Measurements from ENCODE around the gene POLR1A. TPM values are rescaled to one million over a fixed set of nuclear protein-coding genes. Genes with fewer than 3 reads are reported as not detected.

Gene POLR1A
- total and polyA plus RNA-seq, 2 donors (not counting 3 experiments of a cell fraction or from before 2014, with no cell fraction given): 7.6 to 40.7 TPM

GRCh38 chr2:86048383-86048701, 57.3 kb downstream of the POLR1A start:
- H3K9me1 ChIP-seq (replicated peaks; ENCODE audit: control insufficient read depth, extremely low read depth, insufficient read depth, low read length): no peaks in the 10 kb centered on the region
- peaks cover 16 to 28% of the 10 kb centered on the region in 2 experiments for H3K36me3 ChIP-seq (ENCODE audit: control insufficient read depth in 2 of 2, extremely low read depth in 1 of 2, insufficient read depth in 2 of 2, low read length in 2 of 2)
- no peak overlapping the region for H3K4me3 ChIP-seq (replicated peaks in 1 of 3; ENCODE audit: insufficient read depth in 1 of 3, low read depth in 1 of 3, low read length in 3 of 3)
- dilution Hi-C loops (cut with MboI; ENCODE audit: extremely low pct_ligation_motif_present, low sequenced_read_pairs) (no loop called here), intact Hi-C loops (cut with micrococcal nuclease) (no loop called here)
- H2AFZ ChIP-seq (ENCODE audit: low read depth, low read length): no peak overlapping the region
- H3K27ac ChIP-seq (ENCODE audit: insufficient read depth, low read depth, low read length): no peak overlapping the region
- BruUV-seq (replicated peaks): no TSS peak
- peaks cover 9% of the 10 kb centered on the region for H3K4me1 ChIP-seq (ENCODE audit: control insufficient read depth, extremely low read depth, insufficient read depth, low read length)
- TF ChIP-seq GATA2 (IDR thresholded peaks at IDR 0.05; ENCODE audit: insufficient read depth, insufficient read length, low read depth, low read length) (no peak), EZH2 (IDR thresholded peaks at IDR 0.05; ENCODE audit: borderline replicate concordance, low read depth, low read length, severe bottlenecking) (no peak)
- no peak for DNase-seq (ENCODE audit: low read depth, low spot score)
- no peaks in the 10 kb centered on the region for H4K20me1 ChIP-seq (replicated peaks; ENCODE audit: control insufficient read depth, extremely low read depth, insufficient read depth, low read length)
- no peaks in the 10 kb centered on the region for H3K9me3 ChIP-seq (replicated peaks; ENCODE audit: control insufficient read depth, insufficient read depth, low read length)
- no peak overlapping the region for H3K4me2 ChIP-seq (ENCODE audit: insufficient read depth, low read length)
- no peaks in the 10 kb centered on the region for H3K79me2 ChIP-seq (ENCODE audit: control insufficient read depth, insufficient read depth, low read length)
- no peaks in the 10 kb centered on the region for H3K27me3 ChIP-seq (ENCODE audit: control insufficient read depth in 2 of 2, insufficient read depth in 2 of 2, low read length in 2 of 2)
- POLR2A ChIA-PET: no interaction called here
- no peak overlapping the region for H3K9ac ChIP-seq (replicated peaks; ENCODE audit: extremely low read depth, insufficient read depth, low read length)
- FAIRE-seq: no peak
- CTCF ChIA-PET: interaction anchor here (1.3 kb wide), 1 partner anchor 221 kb away, joined by 5 read pairs; no protein-coding TSS in a partner anchor

- H3K9me1 ChIP-seq (replicated peaks; ENCODE audit: control insufficient read depth, extremely low read depth, insufficient read depth, low read length): no peaks in the 10 kb centered on the region
- FAIRE-seq (no peak), DNase-seq (ENCODE audit: low read depth, low spot score) (no peak)
- BruUV-seq (replicated peaks): no TSS peak
- H3K27me3 ChIP-seq (ENCODE audit: control insufficient read depth in 2 of 2, insufficient read depth in 2 of 2, low read length in 2 of 2): no peaks in the 10 kb centered on the region
- CTCF ChIA-PET: interaction anchor here (1.2 to 1.3 kb wide), 2 partner anchors 159 to 220 kb away, joined by 5 read pairs; no protein-coding TSS in a partner anchor
- H3K79me2 ChIP-seq (ENCODE audit: control insufficient read depth, insufficient read depth, low read length): no peaks in the 10 kb centered on the region
- no peak overlapping the region for H3K27ac ChIP-seq (ENCODE audit: insufficient read depth, low read depth, low read length)
- POLR2A ChIA-PET: no interaction called here
- H4K20me1 ChIP-seq (replicated peaks; ENCODE audit: control insufficient read depth, extremely low read depth, insufficient read depth, low read length): no peaks in the 10 kb centered on the region
- intact Hi-C loops (cut with micrococcal nuclease) (no loop called here), dilution Hi-C loops (cut with MboI; ENCODE audit: extremely low pct_ligation_motif_present, low sequenced_read_pairs) (no loop called here)
- TF ChIP-seq MAX (IDR thresholded peaks at IDR 0.05; ENCODE audit: insufficient read depth, insufficient read length) (no peak), JUN (IDR thresholded peaks at IDR 0.05; ENCODE audit: borderline replicate concordance, insufficient read depth, insufficient read length, low read depth) (no peak)
- H3K4me2 ChIP-seq (ENCODE audit: insufficient read depth, low read length): no peak overlapping the region
- H2AFZ ChIP-seq (ENCODE audit: low read depth, low read length): no peak overlapping the region
- H3K4me3 ChIP-seq (replicated peaks in 1 of 3; ENCODE audit: insufficient read depth in 1 of 3, low read depth in 1 of 3, low read length in 3 of 3): no peak overlapping the region
- H3K36me3 ChIP-seq (ENCODE audit: control insufficient read depth in 2 of 2, extremely low read depth in 1 of 2, insufficient read depth in 2 of 2, low read length in 2 of 2): peaks cover 20 to 32% of the 10 kb centered on the region in 2 experiments
- no peak overlapping the region for H3K9ac ChIP-seq (replicated peaks; ENCODE audit: extremely low read depth, insufficient read depth, low read length)
- no peaks in the 10 kb centered on the region for H3K9me3 ChIP-seq (replicated peaks; ENCODE audit: control insufficient read depth, insufficient read depth, low read length)
- peaks cover 9% of the 10 kb centered on the region for H3K4me1 ChIP-seq (ENCODE audit: control insufficient read depth, extremely low read depth, insufficient read depth, low read length)
Observed at GRCh38 chr2:86047575-86048382, 57.9 kb downstream of the POLR1A start.

Measured in endothelial cell of umbilical vein (primary cell).